BJ (cell line): Measurements from ENCODE around the gene RXFP1. TPM values are rescaled to one million over a fixed set of nuclear protein-coding genes. Genes with fewer than 3 reads are reported as not detected.
"Not testable (repeated sequence)": the region's sequence is repeated elsewhere in the genome, so short reads cannot be mapped to it uniquely, and the experiment has no call there.

Experiments
- CTCF ChIA-PET: fragments of 350-600 bp; formaldehyde crosslinking; extraction: SDS; loops from one replicate; lab custom pipeline; 2021; ENCODE audit warnings: antibody characterized with exemption, inconsistent platforms; lab: Yijun Ruan, JAX
- POLR2A ChIA-PET: fragments of 300-600 bp; sonication (Branson Sonifier 250); formaldehyde crosslinking; extraction: SDS; loops from one replicate; lab custom pipeline; 2021; ENCODE audit warnings: antibody characterized with exemption; lab: Charles Lee
- DNase-seq: peaks from one replicate; pipeline ENCODE4 v3.0.0-alpha.2; 2011; ENCODE audit warnings: low read depth
- H3K27me3 ChIP-seq: 2 replicates; pipeline ENCODE4 v1.6.0; 2011; ENCODE audit warnings: low read length; ENCODE audit not compliant: control insufficient read depth, insufficient read depth
- H3K36me3 ChIP-seq: 2 replicates; pipeline ENCODE4 v1.5.1; 2011; ENCODE audit warnings: low read length; ENCODE audit not compliant: control insufficient read depth, insufficient read depth
- H3K4me3 ChIP-seq: 2 replicates; pipeline ENCODE4 v1.5.1; 2011; ENCODE audit warnings: low read depth, mild to moderate bottlenecking, control low read depth, low read length
- CTCF ChIP-seq: IDR thresholded peaks from 2 replicates; pipeline ENCODE4 v1.5.1; 2011; ENCODE audit warnings: low read depth, mild to moderate bottlenecking, control low read depth, inconsistent platforms, low read length, moderate library complexity; ENCODE audit not compliant: insufficient read depth
- polyA plus RNA-seq: library from polyadenylated mRNA; depleted of rRNA; stranded (reverse); fragments of >200 nt; gene quantifications from 2 replicates; pipeline ENCODE4 v1.2.3, GENCODE V29; 2011

The RXFP1 gene
- polyA plus RNA-seq, 1 experiment: 0.17 TPM

GRCh38 chr4:158649111-158649680 is 127.5 kb downstream of the RXFP1 start:
- DNase-seq: no peak
- ChIA-PET POLR2A (no interaction called here), CTCF (no interaction called here)
- H3K4me3 ChIP-seq: no peak overlapping the region
- H3K27me3 ChIP-seq: no peaks in the 10 kb centered on the region; the same call in 1 of the 2 replicates
- no peaks in the 10 kb centered on the region for H3K36me3 ChIP-seq
- TF ChIP-seq CTCF: no peak

GRCh38 chr4:158652920-158653319 is 131.2 kb downstream of the RXFP1 start:
- no peak for DNase-seq
- ChIA-PET CTCF (no interaction called here), POLR2A (no interaction called here)
- TF ChIP-seq CTCF: no peak
- Histone ChIP-seq H3K27me3 (no peaks in the 10 kb centered on the region), H3K36me3 (no peaks in the 10 kb centered on the region), H3K4me3 (no peak overlapping the region)

- CTCF ChIA-PET: interaction anchor here (0.8 kb wide), 1 partner anchor 14 kb away, joined by 3 read pairs; no protein-coding TSS in a partner anchor
- Histone ChIP-seq H3K4me3 (no peak overlapping the region), H3K27me3 (no peaks in the 10 kb centered on the region), H3K36me3 (no peaks in the 10 kb centered on the region)
- DNase-seq: no peak
- POLR2A ChIA-PET: no interaction called here
- TF ChIP-seq CTCF: no peak
Observed at GRCh38 chr4:158656439-158656838, 134.8 kb downstream of the RXFP1 start.

- no peaks in the 10 kb centered on the region for H3K36me3 ChIP-seq
- DNase-seq: no peak
- H3K4me3 ChIP-seq: no peak overlapping the region
- CTCF ChIA-PET: interaction anchor here (0.8 to 1.2 kb wide), 2 partner anchors 9 to 15 kb away, joined by 3 read pairs; no protein-coding TSS in a partner anchor
- no peak for TF ChIP-seq CTCF
- no peaks in the 10 kb centered on the region for H3K27me3 ChIP-seq
- POLR2A ChIA-PET: no interaction called here
Observed at GRCh38 chr4:158657291-158657690, 135.6 kb downstream of the RXFP1 start.

- DNase-seq, CTCF ChIA-PET, POLR2A ChIA-PET, H3K36me3 ChIP-seq, H3K4me3 ChIP-seq, H3K27me3 ChIP-seq: not testable (repeated sequence)
Observed at GRCh38 chr4:158663255-158663654, 141.6 kb downstream of the RXFP1 start.

- not testable (repeated sequence) for DNase-seq
Observed at GRCh38 chr4:158663707-158664625, 142.3 kb downstream of the RXFP1 start.

More at GRCh38 chr4:158663707-158664625, 142.3 kb downstream of the RXFP1 start:
- POLR2A ChIA-PET, CTCF ChIA-PET, H3K36me3 ChIP-seq, H3K27me3 ChIP-seq, H3K4me3 ChIP-seq: not testable (repeated sequence)
